Measurements from ENCODE around the gene NR6A1. TPM values are rescaled to one million over a fixed set of nuclear protein-coding genes. Genes with fewer than 3 reads are reported as not detected.

NR6A1 gene
- total and polyA plus RNA-seq, 10 donors = 0.14 to 3.7 (median 1.9) TPM

DNA sequence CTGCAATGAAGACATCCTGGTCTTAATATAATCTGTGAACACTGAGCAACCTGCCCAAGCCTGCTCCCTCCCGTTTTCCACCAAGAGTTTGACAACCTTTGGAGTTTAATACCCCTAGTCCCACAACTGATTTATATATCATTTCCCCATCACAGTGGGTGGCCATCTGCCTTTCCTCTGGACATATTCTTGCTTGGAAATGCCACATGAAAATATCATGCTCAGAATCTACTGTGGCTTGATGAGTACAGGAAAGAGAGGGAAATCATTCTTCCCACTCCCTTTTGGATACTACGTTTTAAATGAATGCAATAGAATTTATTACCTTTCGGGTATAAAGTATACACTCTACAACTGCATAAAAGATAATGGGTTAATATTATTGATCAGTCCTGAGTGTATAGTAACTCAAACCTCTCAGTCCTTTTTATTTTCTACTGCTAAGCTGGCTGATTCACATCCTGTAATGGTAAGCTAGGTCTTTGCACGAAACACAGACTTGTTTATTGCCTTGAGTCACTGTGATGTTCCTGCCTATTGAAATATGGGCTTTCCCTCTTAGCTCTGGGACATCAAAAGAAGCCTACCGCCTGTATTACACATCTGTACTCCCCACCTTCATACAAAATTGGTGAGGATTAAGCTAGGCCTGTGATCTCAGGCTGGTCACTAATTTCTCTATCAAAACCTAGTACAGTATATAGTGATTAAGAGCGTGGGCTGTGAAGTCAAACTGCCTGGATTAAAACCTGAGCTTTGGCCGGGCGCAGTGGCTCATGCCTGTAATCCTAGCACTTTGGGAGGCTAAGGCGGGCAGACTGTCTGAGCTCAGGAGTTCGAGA is 196.4 kb downstream of the NR6A1 start:
- Histone ChIP-seq H3K4me1 (no peaks in the 10 kb centered on the region), H3K4me3 (no peak overlapping the region), H3K27ac (no peak overlapping the region), H3K36me3 (no peaks in the 10 kb centered on the region), H3K27me3 (replicated peaks in 1 of 7) (no peaks in the 10 kb centered on the region), H3K9me3 (no peaks in the 10 kb centered on the region)
- TF ChIP-seq POLR2AphosphoS5 (IDR thresholded peaks at IDR 0.05) (no peak), POLR2A (IDR thresholded peaks at IDR 0.05) (no peak)
- TF ChIP-seq, protein P1, sequence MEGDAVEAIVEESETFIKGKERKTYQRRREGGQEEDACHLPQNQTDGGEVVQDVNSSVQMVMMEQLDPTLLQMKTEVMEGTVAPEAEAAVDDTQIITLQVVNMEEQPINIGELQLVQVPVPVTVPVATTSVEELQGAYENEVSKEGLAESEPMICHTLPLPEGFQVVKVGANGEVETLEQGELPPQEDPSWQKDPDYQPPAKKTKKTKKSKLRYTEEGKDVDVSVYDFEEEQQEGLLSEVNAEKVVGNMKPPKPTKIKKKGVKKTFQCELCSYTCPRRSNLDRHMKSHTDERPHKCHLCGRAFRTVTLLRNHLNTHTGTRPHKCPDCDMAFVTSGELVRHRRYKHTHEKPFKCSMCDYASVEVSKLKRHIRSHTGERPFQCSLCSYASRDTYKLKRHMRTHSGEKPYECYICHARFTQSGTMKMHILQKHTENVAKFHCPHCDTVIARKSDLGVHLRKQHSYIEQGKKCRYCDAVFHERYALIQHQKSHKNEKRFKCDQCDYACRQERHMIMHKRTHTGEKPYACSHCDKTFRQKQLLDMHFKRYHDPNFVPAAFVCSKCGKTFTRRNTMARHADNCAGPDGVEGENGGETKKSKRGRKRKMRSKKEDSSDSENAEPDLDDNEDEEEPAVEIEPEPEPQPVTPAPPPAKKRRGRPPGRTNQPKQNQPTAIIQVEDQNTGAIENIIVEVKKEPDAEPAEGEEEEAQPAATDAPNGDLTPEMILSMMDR (IDR thresholded peaks at IDR 0.05 in 8 of 11, conservative IDR thresholded peaks at IDR 0.05 in 3 of 11) = no peak
- intact Hi-C loops (cut with DNase I; ENCODE audit: low total_unique reads) = no loop called here
- DNase-seq = no peak
- 83 to 89% (median 83%) methylated on average over 10 of the region's 10 CpGs for WGBS, 5 donors

DNA sequence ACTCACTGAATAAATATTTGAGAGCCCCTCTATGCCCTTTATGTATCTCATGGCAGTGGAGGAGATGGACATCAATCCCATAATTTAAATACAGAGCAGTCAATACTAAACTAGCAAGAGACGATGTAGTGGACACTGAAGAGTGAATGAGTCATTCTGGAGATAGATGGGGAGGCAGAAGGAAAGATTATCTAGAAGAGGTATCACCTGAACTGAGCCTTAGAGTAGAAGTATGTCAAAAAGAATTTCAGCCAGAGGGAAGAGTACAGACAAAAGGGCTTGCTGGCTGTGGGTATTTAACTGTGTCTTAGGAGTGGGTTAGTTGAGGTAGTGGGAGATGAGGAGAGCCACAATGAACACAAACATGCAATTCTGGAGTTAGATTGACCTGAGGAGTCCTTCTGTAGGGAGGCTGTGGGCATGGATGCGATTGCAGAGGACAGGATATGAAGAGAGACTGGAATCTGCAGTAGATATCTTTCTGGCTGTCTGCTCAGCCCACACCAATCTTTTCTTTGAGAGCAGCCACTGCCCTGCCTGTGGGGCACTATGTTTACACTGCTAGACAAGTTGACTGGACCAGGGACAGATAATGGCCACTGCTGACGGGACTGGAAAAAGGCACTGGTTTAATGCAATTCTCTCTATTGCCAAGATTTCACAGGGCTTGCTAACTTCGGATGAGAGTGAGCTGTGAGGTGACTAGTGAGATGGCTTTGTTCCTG is 200.0 kb downstream of the NR6A1 start:
- 82 to 95% (median 93%) methylated on average over 4 of the region's 4 CpGs for WGBS, 5 donors
- no peak for DNase-seq
- Histone ChIP-seq H3K9me3 (no peaks in the 10 kb centered on the region), H3K4me3 (no peak overlapping the region), H3K4me1 (no peaks in the 10 kb centered on the region), H3K27me3 (replicated peaks in 1 of 7) (no peaks in the 10 kb centered on the region), H3K27ac (no peak overlapping the region), H3K36me3 (no peaks in the 10 kb centered on the region)
- TF ChIP-seq POLR2A (IDR thresholded peaks at IDR 0.05) (no peak), POLR2AphosphoS5 (IDR thresholded peaks at IDR 0.05) (no peak)
- TF ChIP-seq, protein P1 (IDR thresholded peaks at IDR 0.05 in 8 of 11, conservative IDR thresholded peaks at IDR 0.05 in 3 of 11) = no peak
- intact Hi-C loops (cut with DNase I; ENCODE audit: low total_unique reads) = no loop called here

DNA sequence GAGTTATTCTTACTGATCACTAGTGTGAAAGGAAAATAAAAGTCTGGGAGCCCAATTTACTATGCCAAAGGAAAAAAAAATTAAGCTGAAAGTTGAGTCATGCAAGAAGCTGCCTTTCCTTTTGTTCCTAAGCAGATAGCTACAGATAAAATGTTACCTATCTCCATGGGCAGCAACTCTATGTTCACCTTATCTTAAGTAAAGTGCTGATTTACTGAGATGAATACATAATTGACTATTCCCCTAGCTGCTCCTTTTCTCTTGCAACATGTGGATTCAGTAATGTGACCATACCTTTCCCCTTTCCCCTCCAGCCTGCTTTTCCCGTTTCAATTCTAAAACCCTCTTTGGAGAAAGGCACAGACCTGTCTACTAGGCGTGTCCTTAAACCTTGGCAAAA is 201.2 kb downstream of the NR6A1 start:
- Histone ChIP-seq H3K9me3 (no peaks in the 10 kb centered on the region), H3K4me3 (no peak overlapping the region), H3K36me3 (no peaks in the 10 kb centered on the region), H3K4me1 (no peaks in the 10 kb centered on the region), H3K27me3 (replicated peaks in 1 of 7) (no peaks in the 10 kb centered on the region), H3K27ac (no peak overlapping the region)
- WGBS, 5 donors = 74 to 93% (median 88%) methylated on average over 2 of the region's 2 CpGs
- intact Hi-C loops (cut with DNase I; ENCODE audit: low total_unique reads) = no loop called here
- TF ChIP-seq POLR2AphosphoS5 (IDR thresholded peaks at IDR 0.05) = no peak
- TF ChIP-seq, protein P1 (IDR thresholded peaks at IDR 0.05 in 8 of 11, conservative IDR thresholded peaks at IDR 0.05 in 3 of 11) = no peak
- TF ChIP-seq POLR2A (IDR thresholded peaks at IDR 0.05) = no peak
- DNase-seq = no peak

DNA sequence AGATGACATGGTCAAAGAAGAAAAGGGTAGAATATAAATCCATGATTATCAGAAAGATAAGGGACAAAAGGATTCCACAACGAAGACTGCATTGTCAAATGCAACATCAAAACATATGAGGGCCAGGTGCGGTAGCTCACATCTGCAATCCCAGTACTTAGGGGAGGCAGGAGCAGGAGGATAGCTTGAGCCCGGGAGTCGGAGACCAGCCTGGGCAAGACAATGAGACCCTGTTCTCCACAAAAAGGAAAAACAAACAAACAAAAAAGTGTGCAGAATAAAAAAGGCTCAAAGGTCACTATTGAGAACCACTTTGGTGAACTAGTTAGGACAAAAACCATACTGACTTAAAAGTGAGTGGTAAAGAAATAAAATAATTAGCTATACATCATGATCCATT is 203.7 kb downstream of the NR6A1 start:
- no peak overlapping the region for H3K27ac ChIP-seq
- no peaks in the 10 kb centered on the region for H3K27me3 ChIP-seq (replicated peaks in 1 of 7)
- intact Hi-C loops (cut with DNase I; ENCODE audit: low total_unique reads) = no loop called here
- no peak overlapping the region for H3K4me3 ChIP-seq
- WGBS, 5 donors = 88 to 95% (median 93%) methylated on average over 4 of the region's 4 CpGs
- H3K36me3 ChIP-seq = no peaks in the 10 kb centered on the region
- no peaks in the 10 kb centered on the region for H3K4me1 ChIP-seq
- no peak for DNase-seq
- TF ChIP-seq POLR2A (IDR thresholded peaks at IDR 0.05) (no peak), POLR2AphosphoS5 (IDR thresholded peaks at IDR 0.05) (no peak)
- TF ChIP-seq, protein P1 (IDR thresholded peaks at IDR 0.05 in 8 of 11, conservative IDR thresholded peaks at IDR 0.05 in 3 of 11) = no peak
- H3K9me3 ChIP-seq = no peaks in the 10 kb centered on the region
